HL-60 (cell line): ENCODE results near the gene SRPRA.
"Not testable (repeated sequence)": the region's sequence is repeated elsewhere in the genome, so short reads cannot be mapped to it uniquely, and the experiment has no call there.

Source experiments
- TF ChIP-seq, protein P1 (sequence below): IDR thresholded peaks from one replicate; pipeline ENCODE4 v1.5.1; 2011; ENCODE audit warnings: low read length, control low read depth, inconsistent platforms; ENCODE audit not compliant: insufficient read depth
- TF ChIP-seq, protein P2 (sequence below): IDR thresholded peaks from 2 replicates; pipeline ENCODE4 v1.6.1; 2012; ENCODE audit warnings: low read depth; ENCODE audit not compliant: insufficient replicate concordance

DNA sequence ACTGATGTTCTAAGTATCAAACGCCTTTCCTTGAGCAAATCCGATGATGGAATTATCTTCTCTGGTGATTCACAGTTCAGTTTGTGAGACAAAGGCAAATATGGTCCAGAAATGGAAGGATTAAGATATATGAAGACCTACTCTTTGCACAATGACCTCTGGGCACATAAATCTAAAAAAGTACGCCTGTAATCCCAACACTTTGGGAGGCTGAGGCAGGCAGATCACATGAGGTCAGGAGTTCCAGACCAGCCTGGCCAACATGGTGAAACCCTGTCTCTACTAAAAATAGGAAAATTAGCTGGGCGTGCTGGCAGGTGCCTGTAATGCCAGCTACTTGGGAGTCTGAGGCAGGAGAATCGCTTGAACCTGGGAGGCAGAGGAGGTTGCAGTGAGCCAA, 13.2 kb downstream of the SRPRA start:
- TF ChIP-seq, protein P1, sequence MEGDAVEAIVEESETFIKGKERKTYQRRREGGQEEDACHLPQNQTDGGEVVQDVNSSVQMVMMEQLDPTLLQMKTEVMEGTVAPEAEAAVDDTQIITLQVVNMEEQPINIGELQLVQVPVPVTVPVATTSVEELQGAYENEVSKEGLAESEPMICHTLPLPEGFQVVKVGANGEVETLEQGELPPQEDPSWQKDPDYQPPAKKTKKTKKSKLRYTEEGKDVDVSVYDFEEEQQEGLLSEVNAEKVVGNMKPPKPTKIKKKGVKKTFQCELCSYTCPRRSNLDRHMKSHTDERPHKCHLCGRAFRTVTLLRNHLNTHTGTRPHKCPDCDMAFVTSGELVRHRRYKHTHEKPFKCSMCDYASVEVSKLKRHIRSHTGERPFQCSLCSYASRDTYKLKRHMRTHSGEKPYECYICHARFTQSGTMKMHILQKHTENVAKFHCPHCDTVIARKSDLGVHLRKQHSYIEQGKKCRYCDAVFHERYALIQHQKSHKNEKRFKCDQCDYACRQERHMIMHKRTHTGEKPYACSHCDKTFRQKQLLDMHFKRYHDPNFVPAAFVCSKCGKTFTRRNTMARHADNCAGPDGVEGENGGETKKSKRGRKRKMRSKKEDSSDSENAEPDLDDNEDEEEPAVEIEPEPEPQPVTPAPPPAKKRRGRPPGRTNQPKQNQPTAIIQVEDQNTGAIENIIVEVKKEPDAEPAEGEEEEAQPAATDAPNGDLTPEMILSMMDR: not testable (repeated sequence)
- TF ChIP-seq, protein P2, sequence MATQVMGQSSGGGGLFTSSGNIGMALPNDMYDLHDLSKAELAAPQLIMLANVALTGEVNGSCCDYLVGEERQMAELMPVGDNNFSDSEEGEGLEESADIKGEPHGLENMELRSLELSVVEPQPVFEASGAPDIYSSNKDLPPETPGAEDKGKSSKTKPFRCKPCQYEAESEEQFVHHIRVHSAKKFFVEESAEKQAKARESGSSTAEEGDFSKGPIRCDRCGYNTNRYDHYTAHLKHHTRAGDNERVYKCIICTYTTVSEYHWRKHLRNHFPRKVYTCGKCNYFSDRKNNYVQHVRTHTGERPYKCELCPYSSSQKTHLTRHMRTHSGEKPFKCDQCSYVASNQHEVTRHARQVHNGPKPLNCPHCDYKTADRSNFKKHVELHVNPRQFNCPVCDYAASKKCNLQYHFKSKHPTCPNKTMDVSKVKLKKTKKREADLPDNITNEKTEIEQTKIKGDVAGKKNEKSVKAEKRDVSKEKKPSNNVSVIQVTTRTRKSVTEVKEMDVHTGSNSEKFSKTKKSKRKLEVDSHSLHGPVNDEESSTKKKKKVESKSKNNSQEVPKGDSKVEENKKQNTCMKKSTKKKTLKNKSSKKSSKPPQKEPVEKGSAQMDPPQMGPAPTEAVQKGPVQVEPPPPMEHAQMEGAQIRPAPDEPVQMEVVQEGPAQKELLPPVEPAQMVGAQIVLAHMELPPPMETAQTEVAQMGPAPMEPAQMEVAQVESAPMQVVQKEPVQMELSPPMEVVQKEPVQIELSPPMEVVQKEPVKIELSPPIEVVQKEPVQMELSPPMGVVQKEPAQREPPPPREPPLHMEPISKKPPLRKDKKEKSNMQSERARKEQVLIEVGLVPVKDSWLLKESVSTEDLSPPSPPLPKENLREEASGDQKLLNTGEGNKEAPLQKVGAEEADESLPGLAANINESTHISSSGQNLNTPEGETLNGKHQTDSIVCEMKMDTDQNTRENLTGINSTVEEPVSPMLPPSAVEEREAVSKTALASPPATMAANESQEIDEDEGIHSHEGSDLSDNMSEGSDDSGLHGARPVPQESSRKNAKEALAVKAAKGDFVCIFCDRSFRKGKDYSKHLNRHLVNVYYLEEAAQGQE: not testable (repeated sequence)
